Loucy (cell line): ENCODE measurements around the gene EDAR.

ENCODE experiments used
- H2AFZ ChIP-seq: fragments of 200-600 bp; sonication (generic); 2 replicates; pipeline ENCODE4 v1.6.0; 2016; ENCODE audit warnings: antibody characterized with exemption, mild to moderate bottlenecking, low read length, moderate library complexity
- H3F3A ChIP-seq: fragments of 200-600 bp; 2 replicates; pipeline ENCODE4 v1.6.0; 2016; ENCODE audit warnings: antibody characterized with exemption, low read depth, mild to moderate bottlenecking
- H3K27me3 ChIP-seq: fragments of 200-600 bp; sonication (generic); 2 replicates; pipeline ENCODE4 v1.6.1; 2014; ENCODE audit warnings: low read length, mild to moderate bottlenecking; ENCODE audit not compliant: insufficient read depth, poor library complexity, severe bottlenecking
- H3K36me3 ChIP-seq: fragments of 200-600 bp; sonication (generic); 2 replicates; pipeline ENCODE4 v1.6.1; 2016; ENCODE audit warnings: low read length; ENCODE audit not compliant: insufficient read depth
- H3K4me1 ChIP-seq: fragments of 200-600 bp; sonication (generic); 2 replicates; pipeline ENCODE4 v1.5.1; 2014; ENCODE audit warnings: low read length, mild to moderate bottlenecking; ENCODE audit not compliant: insufficient read depth, poor library complexity, severe bottlenecking
- H3K4me2 ChIP-seq: fragments of 200-600 bp; sonication (generic); 2 replicates; pipeline ENCODE4 v1.6.0; 2014; ENCODE audit warnings: antibody characterized with exemption, low read length, low read depth, mild to moderate bottlenecking; ENCODE audit not compliant: poor library complexity, severe bottlenecking
- H3K4me3 ChIP-seq: fragments of 200-600 bp; sonication (generic); 2 replicates; pipeline ENCODE4 v1.5.1; 2014; ENCODE audit warnings: low read length, mild to moderate bottlenecking, mixed read lengths; ENCODE audit not compliant: poor library complexity, severe bottlenecking
- H3K79me2 ChIP-seq: fragments of 200-600 bp; sonication (generic); 2 replicates; pipeline ENCODE4 v1.6.1; 2014; ENCODE audit warnings: low read length; ENCODE audit not compliant: insufficient read depth
- H3K9ac ChIP-seq: fragments of 200-600 bp; sonication (generic); 2 replicates; pipeline ENCODE4 v1.6.0; 2014; ENCODE audit warnings: mild to moderate bottlenecking, low read depth, low read length, moderate library complexity; ENCODE audit not compliant: poor library complexity, severe bottlenecking
- H3K9me2 ChIP-seq: fragments of 200-600 bp; sonication (generic); replicated peaks from 2 replicates; pipeline ENCODE4 v1.6.1; 2016; ENCODE audit warnings: low read depth, low read length, mixed read lengths
- H3K9me3 ChIP-seq: fragments of 200-600 bp; sonication (generic); 2 replicates; pipeline ENCODE4 v1.6.1; 2014; ENCODE audit warnings: mild to moderate bottlenecking, antibody characterized with exemption, low read length, low read depth; ENCODE audit not compliant: insufficient read depth
- H4K20me1 ChIP-seq: fragments of 200-600 bp; sonication (generic); 2 replicates; pipeline ENCODE4 v1.6.0; 2014; ENCODE audit warnings: antibody characterized with exemption, low read length, mild to moderate bottlenecking; ENCODE audit not compliant: insufficient read depth, poor library complexity, severe bottlenecking
- EZH2phosphoT487 ChIP-seq: fragments of 200-600 bp; IDR thresholded peaks from 2 replicates; pipeline ENCODE4 v1.6.1; 2018; ENCODE audit warnings: antibody characterized with exemption, mild to moderate bottlenecking, moderate library complexity, borderline replicate concordance
- TF ChIP-seq, protein P1 (sequence below): fragments of 200-600 bp; sonication (generic); conservative IDR thresholded peaks from 2 replicates; pipeline ENCODE4 v1.5.1; 2014; ENCODE audit warnings: mild to moderate bottlenecking, antibody characterized with exemption, low read length

EDAR gene

DNA sequence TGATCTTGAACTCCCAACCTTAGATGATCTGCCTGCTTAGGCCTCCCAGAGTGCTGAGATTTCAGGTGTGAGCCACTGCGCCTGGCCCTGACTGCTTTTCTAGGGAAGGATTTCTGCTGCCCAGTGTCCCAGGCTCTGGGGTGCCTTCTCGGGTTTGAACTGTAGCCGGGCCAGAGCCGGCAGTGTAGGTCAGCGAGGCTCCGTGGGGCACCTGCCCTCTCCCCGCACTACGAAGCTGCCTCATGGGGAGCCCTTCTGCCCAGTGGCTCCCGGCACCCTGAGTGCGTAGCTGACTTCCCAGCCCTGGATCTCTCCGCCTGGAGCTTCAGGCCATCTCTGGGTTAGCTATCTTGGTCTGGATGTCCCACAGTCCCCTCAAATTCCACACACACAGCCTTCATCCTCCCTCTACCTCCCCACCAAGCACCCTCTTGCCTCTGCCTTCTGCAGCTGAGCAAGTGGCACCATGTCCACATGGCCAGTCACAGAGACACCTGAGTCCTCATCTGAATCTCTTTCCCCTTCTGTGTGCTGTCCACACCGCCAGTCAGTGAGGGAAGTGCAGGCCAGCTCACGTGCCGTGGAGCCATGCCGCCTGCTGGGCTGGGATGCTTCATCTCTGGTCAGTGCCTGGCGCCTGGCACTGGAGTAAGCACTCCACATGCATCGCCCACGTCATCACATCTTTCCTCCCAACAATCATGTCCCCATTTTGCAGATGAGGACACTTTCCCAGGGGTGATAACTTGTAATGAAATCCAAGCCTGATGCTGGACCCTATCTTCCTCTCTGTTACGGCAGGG lies 69.2 kb downstream of the EDAR start:
- Histone ChIP-seq H3K9ac (no peak overlapping the region), H3K36me3 (no peaks in the 10 kb centered on the region), H3K4me2 (no peak overlapping the region), H3K4me1 (no peaks in the 10 kb centered on the region), H3K79me2 (no peaks in the 10 kb centered on the region), H3K9me3 (no peaks in the 10 kb centered on the region), H4K20me1 (no peaks in the 10 kb centered on the region), H3F3A (no peaks in the 10 kb centered on the region), H3K9me2 (no peaks in the 10 kb centered on the region), H3K27me3 (no peaks in the 10 kb centered on the region), H3K4me3 (no peak overlapping the region), H2AFZ (no peak overlapping the region)
- TF ChIP-seq EZH2phosphoT487: no peak
- TF ChIP-seq, protein P1, sequence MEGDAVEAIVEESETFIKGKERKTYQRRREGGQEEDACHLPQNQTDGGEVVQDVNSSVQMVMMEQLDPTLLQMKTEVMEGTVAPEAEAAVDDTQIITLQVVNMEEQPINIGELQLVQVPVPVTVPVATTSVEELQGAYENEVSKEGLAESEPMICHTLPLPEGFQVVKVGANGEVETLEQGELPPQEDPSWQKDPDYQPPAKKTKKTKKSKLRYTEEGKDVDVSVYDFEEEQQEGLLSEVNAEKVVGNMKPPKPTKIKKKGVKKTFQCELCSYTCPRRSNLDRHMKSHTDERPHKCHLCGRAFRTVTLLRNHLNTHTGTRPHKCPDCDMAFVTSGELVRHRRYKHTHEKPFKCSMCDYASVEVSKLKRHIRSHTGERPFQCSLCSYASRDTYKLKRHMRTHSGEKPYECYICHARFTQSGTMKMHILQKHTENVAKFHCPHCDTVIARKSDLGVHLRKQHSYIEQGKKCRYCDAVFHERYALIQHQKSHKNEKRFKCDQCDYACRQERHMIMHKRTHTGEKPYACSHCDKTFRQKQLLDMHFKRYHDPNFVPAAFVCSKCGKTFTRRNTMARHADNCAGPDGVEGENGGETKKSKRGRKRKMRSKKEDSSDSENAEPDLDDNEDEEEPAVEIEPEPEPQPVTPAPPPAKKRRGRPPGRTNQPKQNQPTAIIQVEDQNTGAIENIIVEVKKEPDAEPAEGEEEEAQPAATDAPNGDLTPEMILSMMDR: no peak

DNA sequence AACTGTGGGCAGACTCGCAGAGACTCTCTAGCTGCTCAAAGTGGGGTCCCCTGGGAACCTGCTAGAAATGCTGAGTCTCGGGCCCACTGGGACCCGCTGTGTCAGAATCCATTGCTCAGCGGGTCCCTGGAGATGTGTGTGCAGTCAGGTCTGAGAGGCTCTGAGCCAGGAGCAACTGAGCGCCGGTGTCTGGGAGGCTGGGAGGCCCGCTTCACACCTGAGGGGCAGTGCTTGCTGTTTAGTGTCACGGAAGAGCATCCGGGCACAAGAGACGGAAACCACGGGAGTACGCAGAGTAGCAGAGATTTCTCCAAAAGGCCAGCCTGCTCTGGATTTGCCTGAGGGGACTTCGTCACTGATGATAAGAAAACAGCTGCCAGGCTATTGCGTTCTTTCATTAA lies 70.1 kb downstream of the EDAR start:
- no peaks in the 10 kb centered on the region for H3K9me3 ChIP-seq
- no peaks in the 10 kb centered on the region for H3K9me2 ChIP-seq

DNA sequence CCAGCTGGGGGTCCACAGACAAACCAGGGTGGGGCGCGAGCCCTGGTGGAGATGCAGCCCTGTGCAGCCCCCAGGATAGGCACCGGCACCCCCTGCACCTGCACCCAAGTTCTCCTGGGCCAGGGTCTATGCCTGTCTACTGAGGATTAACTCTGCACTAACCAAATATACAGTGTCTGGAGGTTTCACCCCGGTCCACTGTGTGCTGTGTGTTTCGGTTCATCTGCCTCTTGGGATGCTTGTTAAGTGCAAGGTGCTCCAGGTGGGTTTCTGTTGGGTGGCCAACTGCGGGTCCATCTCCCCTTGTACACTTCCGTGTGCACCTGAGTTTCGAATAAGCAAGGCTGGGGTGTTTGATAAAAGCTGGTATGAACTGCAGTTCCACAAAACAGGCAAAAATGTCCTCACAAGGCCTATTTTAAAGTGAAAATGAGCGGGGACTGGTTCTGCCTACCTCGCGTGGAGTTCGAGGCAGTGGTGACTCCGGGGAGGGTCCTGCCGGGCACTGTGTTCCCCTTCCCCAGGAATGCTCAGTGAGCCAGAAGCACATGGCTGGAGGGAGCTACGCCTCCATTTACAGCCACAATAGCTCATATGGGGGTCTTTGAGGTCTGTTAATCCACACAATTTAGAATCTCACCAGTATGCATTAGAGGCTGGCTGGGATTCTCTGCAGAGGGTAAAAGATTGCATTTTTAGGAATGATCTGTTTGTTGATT lies 70.7 kb downstream of the EDAR start:
- Histone ChIP-seq H3K79me2 (no peaks in the 10 kb centered on the region), H3K4me1 (peaks cover 5% of the 10 kb centered on the region), H3K4me3 (no peak overlapping the region), H4K20me1 (no peaks in the 10 kb centered on the region), H3K4me2 (no peak overlapping the region), H3K9me2 (no peaks in the 10 kb centered on the region), H3K27me3 (no peaks in the 10 kb centered on the region), H3K36me3 (no peaks in the 10 kb centered on the region), H3F3A (no peaks in the 10 kb centered on the region), H3K9ac (no peak overlapping the region), H2AFZ (no peak overlapping the region), H3K9me3 (no peaks in the 10 kb centered on the region)
- TF ChIP-seq, protein P1: no peak
- no peak for TF ChIP-seq EZH2phosphoT487

More for the DNA sequence above, 70.1 kb downstream of the EDAR start:
- Histone ChIP-seq H3K4me3 (no peak overlapping the region), H3K36me3 (no peaks in the 10 kb centered on the region), H3F3A (no peaks in the 10 kb centered on the region), H3K4me1 (peaks cover 5% of the 10 kb centered on the region), H3K4me2 (no peak overlapping the region), H3K9ac (no peak overlapping the region), H4K20me1 (no peaks in the 10 kb centered on the region), H3K27me3 (no peaks in the 10 kb centered on the region), H2AFZ (no peak overlapping the region), H3K79me2 (no peaks in the 10 kb centered on the region)
- no peak for TF ChIP-seq EZH2phosphoT487
- TF ChIP-seq, protein P1: no peak
